COLO829 (cell line): ENCODE results near the gene CHMP2A.
"Not testable (repeated sequence)": the region's sequence is repeated elsewhere in the genome, so short reads cannot be mapped to it uniquely, and the experiment has no call there.

ENCODE experiments used
- DNase-seq: peaks from one replicate; pipeline ENCODE4 v3.0.0; 2012; ENCODE audit warnings: low spot score

CHMP2A gene

DNA sequence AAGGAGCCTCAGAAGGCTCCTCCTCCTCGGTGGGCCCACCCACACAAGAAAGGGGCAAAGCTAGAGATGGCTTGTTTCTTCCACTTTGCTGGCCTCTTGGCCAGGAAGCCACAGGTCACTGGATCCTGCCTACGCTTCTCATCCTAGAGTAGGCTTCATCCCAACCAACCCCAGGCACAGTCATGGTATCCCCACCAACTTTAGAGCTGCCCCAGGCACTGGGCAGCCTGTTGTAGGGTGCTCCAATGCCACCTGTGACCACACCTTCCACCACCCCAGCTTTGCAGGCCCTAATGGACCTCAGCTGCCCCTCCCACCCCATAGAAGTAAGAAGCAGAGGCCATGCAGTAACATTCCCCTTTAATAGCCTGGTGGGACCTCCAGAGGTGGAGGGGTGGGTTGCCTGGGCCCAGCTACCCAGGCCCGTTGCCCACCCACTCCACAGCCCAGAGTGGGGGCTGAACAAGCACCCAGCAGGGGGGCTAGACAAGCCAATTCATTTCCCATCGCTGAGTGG is 522 bp upstream of the CHMP2A start:
- no peak for DNase-seq

DNA sequence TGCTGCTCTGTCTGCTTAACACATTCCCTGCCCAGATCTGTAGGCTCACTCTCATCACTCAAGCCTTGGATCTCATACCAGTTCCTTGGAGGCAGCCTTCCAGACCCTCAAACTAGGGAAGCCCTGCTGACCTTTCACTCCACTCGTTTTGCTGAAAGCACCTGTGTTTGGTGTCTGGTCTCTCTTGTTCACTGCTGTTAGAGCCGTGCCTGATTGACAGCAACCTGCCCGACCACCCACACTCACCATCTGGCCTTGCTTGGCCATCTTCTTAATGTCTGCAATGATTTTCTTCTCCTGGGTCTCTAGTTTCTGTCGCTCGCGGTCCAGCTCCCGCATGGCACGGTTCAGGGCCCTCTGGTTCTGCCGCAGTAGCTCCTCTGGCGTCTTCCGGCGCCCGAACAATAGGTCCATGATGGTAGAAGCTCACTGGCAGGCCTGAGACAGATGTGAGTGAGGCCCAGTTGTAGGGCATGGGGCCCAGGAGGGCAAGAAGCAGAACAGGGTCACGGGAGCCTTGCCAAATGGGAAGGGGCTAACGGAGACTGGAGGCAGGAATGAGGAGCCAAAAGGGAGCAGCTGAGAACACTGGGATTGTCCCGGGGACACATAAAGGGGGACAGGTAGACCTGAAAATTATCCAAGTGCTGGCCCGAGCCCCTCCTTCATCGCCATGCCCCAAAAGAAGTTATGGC is 959 bp downstream of the CHMP2A start:
- DNase-seq = no peak

DNA sequence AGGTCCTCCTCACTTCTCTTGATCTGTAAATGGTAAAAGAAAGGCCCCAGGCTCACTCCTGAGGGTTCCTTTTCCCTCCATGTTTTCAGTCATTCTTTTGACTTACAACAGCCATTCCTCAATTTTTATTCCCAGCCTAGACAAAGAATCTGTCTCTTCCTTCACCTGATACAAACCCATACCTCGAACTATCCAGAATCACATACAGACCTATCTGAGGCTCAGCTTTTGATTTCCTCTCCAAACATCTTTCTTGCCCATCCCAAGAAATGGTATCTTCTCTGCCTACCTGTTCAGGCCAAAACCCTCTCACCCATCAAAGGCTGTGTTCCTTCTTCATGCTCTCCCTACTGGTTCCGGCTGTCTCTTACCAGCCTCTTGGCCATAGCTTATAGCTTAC is 2.2 kb downstream of the CHMP2A start:
- DNase-seq = no peak

DNA sequence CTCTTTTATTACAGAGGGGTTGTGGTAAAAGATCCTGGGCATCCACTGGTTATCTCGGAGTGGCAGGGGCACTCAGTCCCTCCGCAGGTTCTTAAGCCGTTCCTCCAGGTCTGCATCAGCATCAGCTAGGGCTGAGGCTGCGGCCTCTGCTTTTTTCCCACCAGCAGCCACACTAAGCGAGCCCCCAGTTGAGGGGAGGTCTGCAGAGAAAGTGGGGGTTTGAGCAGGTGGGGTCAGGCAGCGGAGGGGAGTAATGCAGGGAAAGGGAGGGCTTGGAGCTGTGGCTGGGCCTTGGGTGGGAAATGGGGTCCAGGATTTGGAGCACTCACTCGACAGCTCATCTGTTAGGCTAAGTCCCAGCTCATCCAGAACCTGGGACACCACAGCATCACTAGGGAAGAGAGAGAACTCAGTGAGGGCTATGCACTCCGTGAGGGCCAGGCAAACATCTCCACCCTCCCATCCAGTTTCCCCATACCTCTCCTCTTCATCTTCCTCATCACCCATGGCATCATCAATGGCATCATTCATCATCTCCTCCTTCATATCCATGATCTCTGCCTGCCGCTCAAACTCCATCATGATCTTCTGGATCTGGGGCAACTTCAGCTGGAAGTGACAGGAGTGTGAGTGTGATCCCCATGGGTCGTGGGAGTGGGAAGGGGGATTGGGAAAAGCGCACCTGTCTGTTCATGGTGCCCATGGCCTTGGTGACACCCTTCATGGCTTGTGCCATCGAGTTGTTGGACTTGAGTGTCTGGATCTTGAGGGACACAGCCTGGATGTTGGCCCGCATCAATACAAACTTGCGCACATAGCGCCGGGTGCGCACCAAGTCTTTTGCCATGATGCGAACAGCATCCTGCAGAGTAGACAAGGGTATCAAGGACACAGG is 3.1 kb downstream of the CHMP2A start:
- DNase-seq = no peak

DNA sequence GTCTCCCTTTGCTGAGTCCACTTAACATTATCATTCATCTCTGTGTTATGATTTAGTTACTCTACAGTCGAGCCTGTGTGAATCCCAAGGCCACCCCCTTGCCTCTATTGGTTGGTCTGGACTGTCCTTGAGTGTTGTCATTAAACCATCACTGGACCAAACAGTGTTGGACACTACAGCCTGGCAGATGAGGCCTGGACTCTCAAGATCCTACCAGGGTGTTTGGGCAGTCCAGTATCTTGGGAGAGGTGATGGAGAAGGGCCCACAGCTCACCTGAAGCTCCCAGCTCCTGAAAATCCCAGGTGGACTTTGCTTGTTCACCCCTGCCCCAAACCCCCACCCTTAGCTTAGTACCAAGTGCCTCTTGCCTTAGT is 3.8 kb downstream of the CHMP2A start:
- DNase-seq = no peak

DNA sequence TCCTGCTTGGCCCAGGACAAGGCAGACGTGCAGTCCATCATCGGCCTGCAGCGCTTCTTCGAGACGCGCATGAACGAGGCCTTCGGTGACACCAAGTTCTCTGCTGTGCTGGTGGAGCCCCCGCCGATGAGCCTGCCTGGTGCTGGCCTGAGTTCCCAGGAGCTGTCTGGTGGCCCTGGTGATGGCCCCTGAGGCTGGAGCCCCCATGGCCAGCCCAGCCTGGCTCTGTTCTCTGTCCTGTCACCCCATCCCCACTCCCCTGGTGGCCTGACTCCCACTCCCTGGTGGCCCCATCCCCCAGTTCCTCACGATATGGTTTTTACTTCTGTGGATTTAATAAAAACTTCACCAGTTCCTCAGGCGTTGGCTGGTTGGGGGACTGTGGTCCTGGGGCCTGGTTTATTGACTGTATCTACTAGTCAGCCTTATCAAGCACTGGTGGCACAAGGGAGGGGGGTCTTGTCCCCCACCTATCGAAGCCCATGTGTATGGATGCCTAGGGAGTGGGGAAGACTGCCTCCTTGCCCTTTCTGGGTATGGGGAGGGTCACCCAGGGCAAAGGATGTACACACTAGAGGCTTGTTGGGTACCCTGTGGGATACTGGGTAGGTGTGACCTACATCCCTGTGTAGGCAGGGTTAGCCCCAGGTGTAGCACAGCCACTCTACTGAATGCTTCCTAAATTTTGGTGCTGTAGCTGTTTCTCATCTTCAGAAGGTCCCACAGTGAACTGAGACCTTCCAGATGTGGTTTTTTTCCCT is 4.4 kb downstream of the CHMP2A start:
- DNase-seq = no peak

DNA sequence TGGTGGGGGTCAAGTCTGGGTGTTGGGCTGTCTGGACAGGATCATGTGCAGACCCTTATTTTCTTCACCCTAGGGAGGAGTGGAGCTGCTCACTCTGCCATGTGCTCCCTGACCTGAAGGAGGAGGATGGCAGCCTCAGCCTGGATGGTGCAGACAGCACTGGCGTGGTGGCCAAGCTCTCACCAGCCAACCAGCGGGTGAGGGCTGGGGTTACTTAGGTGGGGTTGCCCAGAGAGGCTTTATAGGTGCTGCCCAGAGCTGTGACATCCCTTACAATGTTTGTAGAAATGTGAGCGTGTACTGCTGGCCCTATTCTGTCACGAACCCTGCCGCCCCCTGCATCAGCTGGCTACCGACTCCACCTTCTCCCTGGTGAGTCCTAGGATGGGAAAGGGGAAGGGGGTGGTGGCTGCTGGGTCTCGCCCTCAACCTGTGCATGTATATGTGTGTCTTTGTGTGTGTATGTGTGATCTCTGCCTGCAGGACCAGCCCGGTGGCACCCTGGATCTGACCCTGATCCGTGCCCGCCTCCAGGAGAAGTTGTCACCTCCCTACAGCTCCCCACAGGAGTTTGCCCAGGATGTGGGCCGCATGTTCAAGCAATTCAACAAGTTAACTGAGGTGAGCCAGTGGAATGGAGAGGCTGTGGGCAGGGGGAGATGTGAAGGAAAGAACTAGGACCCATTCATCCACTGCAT is 5.1 kb downstream of the CHMP2A start:
- DNase-seq = no peak

DNA sequence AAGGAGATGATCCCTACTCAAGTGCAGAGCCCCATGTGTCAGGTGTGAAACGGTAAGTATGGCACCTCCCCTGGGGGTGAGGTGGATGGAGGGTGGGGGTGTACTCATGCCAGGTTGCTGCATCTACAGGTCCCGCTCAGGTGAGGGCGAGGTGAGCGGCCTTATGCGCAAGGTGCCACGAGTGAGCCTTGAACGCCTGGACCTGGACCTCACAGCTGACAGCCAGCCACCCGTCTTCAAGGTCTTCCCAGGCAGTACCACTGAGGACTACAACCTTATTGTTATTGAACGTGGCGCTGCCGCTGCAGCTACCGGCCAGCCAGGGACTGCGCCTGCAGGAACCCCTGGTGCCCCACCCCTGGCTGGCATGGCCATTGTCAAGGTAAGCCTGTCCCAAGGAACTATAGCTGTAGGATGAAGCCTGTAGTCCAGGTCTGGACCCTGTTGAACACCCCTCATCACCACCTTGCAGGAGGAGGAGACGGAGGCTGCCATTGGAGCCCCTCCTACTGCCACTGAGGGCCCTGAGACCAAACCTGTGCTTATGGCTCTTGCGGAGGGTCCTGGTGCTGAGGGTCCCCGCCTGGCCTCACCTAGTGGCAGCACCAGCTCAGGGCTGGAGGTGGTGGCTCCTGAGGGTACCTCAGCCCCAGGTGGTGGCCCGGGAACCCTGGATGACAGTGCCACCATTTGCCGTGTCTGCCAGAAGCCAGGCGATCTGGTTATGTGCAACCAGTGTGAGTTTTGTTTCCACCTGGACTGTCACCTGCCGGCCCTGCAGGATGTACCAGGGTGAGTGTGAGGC is 5.8 kb downstream of the CHMP2A start:
- no peak for DNase-seq

DNA sequence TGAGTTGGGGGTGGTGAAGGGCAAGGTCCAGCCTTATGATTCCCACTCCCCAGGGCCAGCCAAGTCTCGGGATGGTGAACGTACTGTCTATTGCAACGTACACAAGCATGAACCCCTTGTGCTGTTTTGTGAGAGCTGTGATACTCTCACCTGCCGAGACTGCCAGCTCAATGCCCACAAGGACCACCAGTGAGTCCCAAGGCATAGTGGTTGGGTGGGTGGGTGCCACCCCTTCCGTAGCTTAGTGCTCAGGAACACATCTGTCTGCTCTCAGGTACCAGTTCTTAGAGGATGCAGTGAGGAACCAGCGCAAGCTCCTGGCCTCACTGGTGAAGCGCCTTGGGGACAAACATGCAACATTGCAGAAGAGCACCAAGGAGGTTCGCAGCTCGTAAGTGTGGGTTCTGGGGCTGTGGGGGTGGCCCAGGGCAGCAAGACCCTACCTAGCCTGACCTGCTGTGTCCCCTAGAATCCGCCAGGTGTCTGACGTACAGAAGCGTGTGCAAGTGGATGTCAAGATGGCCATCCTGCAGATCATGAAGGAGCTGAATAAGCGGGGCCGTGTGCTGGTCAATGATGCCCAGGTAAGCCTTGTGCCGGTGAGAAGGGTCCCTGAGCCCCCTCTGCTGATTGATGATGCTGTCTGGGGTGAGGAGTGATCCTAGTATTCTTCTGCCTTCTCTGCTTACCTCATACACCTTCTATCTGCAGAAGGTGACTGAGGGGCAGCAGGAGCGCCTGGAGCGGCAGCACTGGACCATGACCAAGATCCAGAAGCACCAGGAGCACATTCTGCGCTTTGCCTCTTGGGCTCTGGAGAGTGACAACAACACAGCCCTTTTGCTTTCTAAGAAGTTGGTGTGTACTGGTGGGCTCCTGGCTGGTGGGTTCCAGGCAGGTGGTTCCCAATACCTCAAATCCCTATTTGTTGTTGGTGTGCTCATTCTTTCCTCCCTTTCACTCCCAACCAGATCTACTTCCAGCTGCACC is 7.3 kb downstream of the CHMP2A start:
- DNase-seq = no peak

DNA sequence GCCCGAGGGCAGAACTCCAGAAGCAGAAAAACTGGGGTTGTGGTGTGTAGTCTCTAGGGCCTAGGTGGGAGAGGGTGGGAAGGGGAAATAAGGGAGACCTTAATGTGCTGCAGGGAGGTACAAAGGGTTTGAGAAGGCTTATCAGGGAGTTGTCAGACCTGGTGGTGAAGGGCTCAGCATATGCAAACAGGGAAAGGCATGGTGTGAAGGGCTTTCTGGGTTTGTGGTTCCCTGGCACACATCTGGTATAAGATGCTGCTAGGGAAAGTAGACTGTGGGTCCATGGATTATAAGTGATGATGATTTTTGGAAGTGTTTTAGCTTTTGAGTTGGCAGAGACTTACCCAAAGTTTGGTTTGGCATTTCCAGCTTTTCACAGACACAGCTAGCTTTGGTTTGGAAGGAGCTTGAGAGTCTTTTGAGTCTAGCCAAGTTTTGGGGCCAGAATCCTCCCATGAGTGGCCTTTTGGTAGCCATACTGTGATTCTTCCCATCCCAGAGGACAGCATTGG is 8.8 kb downstream of the CHMP2A start:
- no peak for DNase-seq

DNA sequence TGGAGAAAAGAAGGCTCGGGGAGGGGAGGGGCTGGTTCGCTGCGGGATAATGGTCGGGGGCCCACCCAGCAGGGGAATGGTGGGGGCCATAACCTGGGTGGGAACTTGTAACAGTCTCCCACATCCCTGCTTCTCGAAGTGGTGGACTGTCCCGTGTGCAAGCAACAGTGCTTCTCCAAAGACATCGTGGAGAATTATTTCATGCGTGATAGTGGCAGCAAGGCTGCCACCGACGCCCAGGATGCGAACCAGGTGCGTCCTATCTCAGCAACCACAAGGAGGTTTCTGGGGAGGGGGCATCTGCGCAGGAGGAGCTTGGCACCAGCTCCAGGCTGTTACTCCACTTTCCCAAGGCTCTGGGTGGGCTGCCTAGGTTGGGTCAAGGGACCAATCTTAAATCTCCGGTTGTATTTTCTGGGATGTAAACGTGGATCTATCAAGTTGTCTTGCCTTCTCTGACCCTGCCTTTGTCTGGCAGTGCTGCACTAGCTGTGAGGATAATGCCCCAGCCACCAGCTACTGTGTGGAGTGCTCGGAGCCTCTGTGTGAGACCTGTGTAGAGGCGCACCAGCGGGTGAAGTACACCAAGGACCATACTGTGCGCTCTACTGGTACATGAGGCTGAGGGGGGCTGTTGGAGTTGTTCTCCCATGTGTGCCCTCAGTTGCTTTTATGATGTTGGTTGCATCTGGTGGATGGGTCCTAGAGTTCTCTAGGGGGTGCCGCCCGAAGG is 9.5 kb downstream of the CHMP2A start:
- no peak for DNase-seq

DNA sequence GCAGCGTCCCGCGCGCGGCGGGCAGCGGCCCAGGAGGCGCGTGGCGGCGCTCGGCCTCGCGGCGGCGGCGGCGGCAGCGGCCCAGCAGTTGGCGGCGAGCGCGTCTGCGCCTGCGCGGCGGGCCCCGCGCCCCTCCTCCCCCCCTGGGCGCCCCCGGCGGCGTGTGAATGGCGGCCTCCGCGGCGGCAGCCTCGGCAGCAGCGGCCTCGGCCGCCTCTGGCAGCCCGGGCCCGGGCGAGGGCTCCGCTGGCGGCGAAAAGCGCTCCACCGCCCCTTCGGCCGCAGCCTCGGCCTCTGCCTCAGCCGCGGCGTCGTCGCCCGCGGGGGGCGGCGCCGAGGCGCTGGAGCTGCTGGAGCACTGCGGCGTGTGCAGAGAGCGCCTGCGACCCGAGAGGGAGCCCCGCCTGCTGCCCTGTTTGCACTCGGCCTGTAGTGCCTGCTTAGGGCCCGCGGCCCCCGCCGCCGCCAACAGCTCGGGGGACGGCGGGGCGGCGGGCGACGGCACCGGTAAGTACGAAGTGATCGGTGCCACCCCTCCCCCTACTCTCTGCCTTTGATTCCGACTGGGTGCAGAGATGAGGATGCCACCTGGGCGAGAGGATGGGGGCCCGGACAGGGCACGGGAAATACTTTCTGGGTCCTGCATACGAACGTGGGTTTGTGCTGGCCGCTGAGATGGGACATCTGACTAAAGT is 10.2 kb downstream of the CHMP2A start:
- peak; percentile 66 for DNase-seq

DNA sequence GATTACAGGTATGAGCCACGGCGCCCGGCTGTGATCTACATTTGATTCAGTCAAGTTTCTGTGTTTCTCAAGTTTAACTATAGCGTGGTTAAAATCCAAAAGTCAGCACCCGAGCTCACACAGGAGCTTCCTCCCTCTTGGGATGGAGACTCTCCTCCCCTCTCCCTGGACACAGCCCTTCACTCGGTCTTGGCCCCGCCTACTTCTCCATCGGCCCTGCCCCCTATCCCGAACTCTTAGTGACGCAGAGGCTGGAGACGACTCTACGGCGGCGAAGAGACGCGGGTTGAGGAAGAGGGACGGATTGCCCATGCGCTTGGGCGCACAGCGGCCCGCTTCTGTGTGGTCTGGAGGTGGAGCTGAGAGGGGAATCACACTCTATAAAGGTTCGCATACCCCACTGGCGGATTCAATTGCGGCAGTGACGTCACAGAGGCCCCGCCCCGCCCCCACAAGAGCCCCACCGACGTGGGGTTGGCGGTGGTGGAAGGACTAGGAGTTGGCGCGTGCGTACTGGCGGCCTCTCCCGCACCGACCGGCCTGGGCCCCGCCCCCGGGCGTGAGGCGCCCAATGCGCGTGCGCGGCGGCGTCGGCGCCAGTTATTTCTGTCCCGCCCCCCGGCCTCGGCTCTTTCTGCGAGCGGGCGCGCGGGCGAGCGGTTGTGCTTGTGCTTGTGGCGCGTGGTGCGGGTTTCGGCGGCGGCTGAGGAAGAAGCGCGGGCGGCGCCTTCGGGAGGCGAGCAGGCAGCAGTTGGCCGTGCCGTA is 10.9 kb downstream of the CHMP2A start, which contains the start of gene TRIM28:
TSS of gene TRIM28 (plus strand) at position 239 of the 765 bp plus-strand sequence. CDS start 694 bp downstream, outside the sequence.
- peak; percentile 100 for DNase-seq

DNA sequence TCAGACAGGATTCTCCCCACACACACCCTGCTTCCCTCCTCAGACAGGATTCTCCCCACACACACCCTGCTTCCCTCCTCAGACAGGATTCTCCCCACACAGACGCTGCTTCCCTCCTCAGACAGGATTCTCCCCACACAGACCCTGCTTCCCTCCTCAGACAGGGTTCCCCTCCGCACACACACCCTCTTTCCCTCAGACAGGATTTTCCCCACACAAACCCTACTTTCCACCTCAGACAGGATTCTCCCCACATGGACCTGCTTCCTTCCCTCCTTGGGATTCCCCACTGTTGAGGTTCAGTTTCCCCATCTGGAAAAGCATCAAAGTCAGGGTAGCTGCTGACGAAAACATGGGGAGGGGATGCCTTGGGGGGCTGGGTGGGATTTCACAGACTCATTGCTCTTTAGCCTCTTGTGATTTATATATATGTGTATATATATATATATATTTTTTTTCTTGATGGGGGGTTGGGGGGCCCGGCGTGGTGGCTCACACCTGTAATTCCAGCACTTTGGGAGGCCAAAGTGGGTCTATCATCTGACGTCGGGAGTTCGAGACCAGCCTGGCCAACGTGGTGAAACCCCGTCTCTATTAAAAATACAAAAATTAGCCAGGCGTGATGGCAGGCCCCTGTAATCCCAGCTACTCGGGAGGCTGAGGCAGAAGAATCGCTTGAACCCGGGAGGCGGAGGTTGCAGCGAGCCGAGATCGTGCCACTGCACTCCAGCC is 12.1 kb downstream of the CHMP2A start:
- DNase-seq = not testable (repeated sequence)

DNA sequence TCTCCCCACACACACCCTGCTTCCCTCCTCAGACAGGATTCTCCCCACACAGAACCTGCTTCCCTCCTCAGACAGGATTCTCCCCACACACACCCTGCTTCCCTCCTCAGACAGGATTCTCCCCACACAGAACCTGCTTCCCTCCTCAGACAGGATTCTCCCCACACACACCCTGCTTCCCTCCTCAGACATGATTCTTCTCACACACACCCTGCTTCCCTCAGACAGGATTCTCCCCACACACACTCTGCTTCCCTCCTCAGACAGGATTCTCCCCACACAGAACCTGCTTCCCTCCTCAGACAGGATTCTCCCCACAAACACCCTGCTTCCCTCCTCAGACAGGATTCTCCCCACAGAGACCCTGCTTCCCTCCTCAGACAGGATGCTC is 15.7 kb downstream of the CHMP2A start:
- DNase-seq = not testable (repeated sequence)
